ENCODE measurements around the gene MYO1B. TPM values are rescaled to one million over a fixed set of nuclear protein-coding genes. Genes with fewer than 3 reads are reported as not detected.

Gene MYO1B
- total and polyA plus RNA-seq, 2 of the 8 experiments (the other 6 are each of a cell fraction or from before 2014, with no cell fraction given), result 15.5 to 61.2 TPM

- Histone ChIP-seq H2BK12ac (ENCODE audit: low read depth, low read length) (no peak overlapping the region), H2AK5ac (ENCODE audit: low read depth, low read length) (no peak overlapping the region), H3K18ac (ENCODE audit: extremely low read depth, low read length) (no peak overlapping the region), H3K23me2 (ENCODE audit: low read depth, low read length) (no peaks in the 10 kb centered on the region), H3K4me2 (ENCODE audit: insufficient read depth in 1 of 2, low read depth in 2 of 2, low read length in 2 of 2) (no peak overlapping the region), H3K23ac (ENCODE audit: insufficient read length) (no peak overlapping the region), H3K4me1 (replicated peaks in 1 of 4; ENCODE audit: control insufficient read depth in 3 of 4, insufficient read depth in 4 of 4, low read length in 3 of 4) (no peaks in the 10 kb centered on the region), H2BK15ac (ENCODE audit: low read length) (no peak overlapping the region), H3K4ac (replicated peaks; ENCODE audit: insufficient read length, low read depth, low read length) (no peak overlapping the region), H3K36me3 (ENCODE audit: control insufficient read depth in 2 of 4, insufficient read depth in 4 of 4, low read length in 3 of 4) (peaks cover 0 to 21% (median 8%) of the 10 kb centered on the region in 4 experiments; a peak in 4 of 8 replicates), H2BK120ac (replicated peaks; ENCODE audit: low read depth, low read length) (no peak overlapping the region), H4K91ac (replicated peaks; ENCODE audit: insufficient read length, low read length) (no peak overlapping the region), H3K56ac (replicated peaks; ENCODE audit: insufficient read length, low read depth, low read length) (no peak overlapping the region), H3K9ac (replicated peaks in 1 of 4; ENCODE audit: extremely low read depth in 1 of 4, low read depth in 3 of 4, low read length in 3 of 4) (no peak overlapping the region), H4K20me1 (replicated peaks in 1 of 2; ENCODE audit: control insufficient read depth in 1 of 2, insufficient read depth in 2 of 2, low read length in 2 of 2) (no peaks in the 10 kb centered on the region), H2BK5ac (ENCODE audit: low read depth, low read length) (no peak overlapping the region), H3K14ac (ENCODE audit: insufficient read length) (no peak overlapping the region), H3K79me1 (ENCODE audit: low read depth, low read length) (no peaks in the 10 kb centered on the region; the same call in 1 of the 2 replicates), H3K4me3 (ENCODE audit: extremely low read depth in 1 of 4, insufficient read depth in 2 of 4, low read depth in 3 of 4, low read length in 4 of 4) (no peak overlapping the region), H3K9me3 (ENCODE audit: insufficient read depth in 2 of 2, low read depth in 1 of 2, low read length in 1 of 2) (no peaks in the 10 kb centered on the region), H3K27me3 (replicated peaks in 1 of 4; ENCODE audit: control insufficient read depth in 3 of 4, extremely low read depth in 1 of 4, insufficient read depth in 3 of 4, low read length in 3 of 4) (no peaks in the 10 kb centered on the region), H2AFZ (ENCODE audit: low read length) (no peak overlapping the region), H3K79me2 (ENCODE audit: control insufficient read depth in 1 of 2, insufficient read depth in 2 of 2, low read length in 2 of 2) (0 out of 4 replicates have a peak, but pooled peaks cover 0 to 3% of the 10 kb centered on the region in 2 experiments), H2BK20ac (ENCODE audit: low read length) (no peak overlapping the region), H4K8ac (ENCODE audit: extremely low read depth, insufficient read depth, low read length) (no peak overlapping the region), H4K5ac (ENCODE audit: insufficient read length, low read depth, low read length) (no peak overlapping the region), H3K27ac (ENCODE audit: low read depth, low read length) (no peak overlapping the region)
- WGBS, 2 experiments (ENCODE audit: extremely low coverage in 1 of 2, insufficient coverage in 1 of 2, insufficient read length in 1 of 2, insufficient replicate concordance in 2 of 2, low coverage in 1 of 2, low lambda C conversion rate in 2 of 2, missing lambda C conversion rate in 1 of 2), result 87% methylated on average over 2 of the region's 2 CpGs; no CpG with 5 or more reads in 1 of the 2 experiments
- no peak for TF ChIP-seq ATF2 (IDR thresholded peaks at IDR 0.05; ENCODE audit: low read length)
- no peak for TF ChIP-seq HDAC6 (IDR thresholded peaks at IDR 0.05; ENCODE audit: low read depth, low read length)
- TF ChIP-seq FOSL1 (IDR thresholded peaks at IDR 0.05; ENCODE audit: insufficient read depth, low read depth, low read length), result no peak
- POLR2A ChIA-PET (ENCODE audit: partially characterized antibody), result no interaction called here
- DNase-seq (ENCODE audit: low read depth in 1 of 2, low spot score in 2 of 2) (no peak), FAIRE-seq (no peak)
- CTCF ChIA-PET (ENCODE audit: partially characterized antibody), result interaction anchor here (0.7 to 1.2 kb wide), 4 partner anchors 42 to 183 kb away, joined by 3 read pairs; no protein-coding TSS in a partner anchor
Observed at GRCh38 chr2:191343796-191344338, 98.7 kb downstream of the MYO1B start.

All from H1 (cell line).